Activated T-helper 2 cell treated with anti-CD3 and anti-CD28 coated beads, Interferon-gamma antibody, Interleukin-2, Interleukin-4, amounts not matched to agents 10 μg/mL and 5 μg/mL and 100 μg/mL, durations not matched to agents 14 hours and 24 hours and 36 hours (primary cell): ENCODE measurements around the gene NOMO2. TPM values are rescaled to one million over a fixed set of nuclear protein-coding genes. Genes with fewer than 3 reads are reported as not detected.
A peak's percentile ranks its signal among the peaks of the same experiment; 100 is the strongest.
"Not testable (repeated sequence)": the region's sequence is repeated elsewhere in the genome, so short reads cannot be mapped to it uniquely, and the experiment has no call there.

ENCODE experiments used
- DNase-seq: peaks from one replicate; pipeline ENCODE4 v3.0.0; 2021; ENCODE audit warnings: low spot score
- H3K27ac Mint-ChIP-seq: one replicate; pipeline ENCODE4 v1.8.0; 2021; ENCODE audit warnings: mixed read lengths
- H3K27me3 Mint-ChIP-seq: one replicate; pipeline ENCODE4 v1.8.0; 2021; ENCODE audit warnings: low read depth, mixed read lengths
- H3K36me3 Mint-ChIP-seq: one replicate; pipeline ENCODE4 v1.8.0; 2021; ENCODE audit warnings: low read depth, mixed read lengths
- H3K4me1 Mint-ChIP-seq: one replicate; pipeline ENCODE4 v1.8.0; 2021; ENCODE audit warnings: low read depth, mixed read lengths
- H3K4me3 Mint-ChIP-seq: one replicate; pipeline ENCODE4 v1.8.0; 2021; ENCODE audit warnings: low read depth, mild to moderate bottlenecking, moderate library complexity, mixed read lengths
- H3K9me3 Mint-ChIP-seq: one replicate; pipeline ENCODE4 v1.8.0; 2021; ENCODE audit warnings: mixed read lengths
- intact Hi-C: fragments of 100-400 bp; cut with micrococcal nuclease; formaldehyde crosslinking; loops from one replicate; pipeline ENCODE4 v1.15.1; 2023
- total RNA-seq: library from RNA; stranded (reverse); gene quantifications from 2 replicates; pipeline ENCODE4 v1.2.3, GENCODE V29; 2022

Gene NOMO2
- total RNA-seq, 1 donor from 2014 or later = 120 TPM

DNA sequence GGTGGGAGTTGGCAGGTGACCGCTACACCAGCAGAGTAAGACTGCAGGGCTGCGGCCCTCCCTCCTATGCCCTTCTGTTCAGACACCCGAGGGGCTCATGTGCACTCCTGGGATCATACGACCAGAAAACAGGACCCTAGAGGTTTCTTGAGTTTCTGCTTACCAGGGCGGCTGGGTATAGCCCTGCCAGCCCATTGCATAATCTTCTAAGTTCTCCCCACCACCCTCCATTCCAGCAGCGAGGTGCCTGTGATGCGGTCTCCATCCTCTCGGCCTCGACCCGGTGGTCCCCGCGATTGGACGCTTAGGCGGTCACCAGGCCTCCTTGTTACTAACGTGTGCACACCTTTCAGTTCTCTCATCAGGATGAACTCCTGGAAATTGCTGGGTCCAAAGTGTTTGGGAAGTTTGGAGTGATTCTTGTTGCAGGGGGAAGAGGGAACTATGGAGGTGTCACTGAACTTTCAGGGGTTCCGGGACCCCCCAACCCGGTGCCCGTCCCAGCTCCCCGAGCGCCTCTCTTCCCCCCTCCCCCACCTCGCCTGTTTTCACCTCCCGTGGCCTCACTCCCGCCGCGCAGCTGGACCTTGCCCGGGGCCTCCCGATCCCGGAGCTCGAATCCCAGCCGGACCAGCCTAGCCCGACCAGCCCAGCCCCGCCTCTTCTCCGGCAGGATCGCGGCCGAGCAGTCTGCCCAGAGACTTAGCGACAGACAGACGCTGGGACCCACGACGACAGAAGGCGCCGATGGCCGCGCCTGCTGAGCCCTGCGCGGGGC is 8.8 kb upstream of the NOMO2 start:
- H3K27ac Mint-ChIP-seq, DNase-seq, H3K27me3 Mint-ChIP-seq, H3K4me3 Mint-ChIP-seq, H3K36me3 Mint-ChIP-seq, H3K4me1 Mint-ChIP-seq, intact Hi-C loops, H3K9me3 Mint-ChIP-seq: not testable (repeated sequence)

- H3K4me1 Mint-ChIP-seq, intact Hi-C loops, H3K9me3 Mint-ChIP-seq, H3K27me3 Mint-ChIP-seq, DNase-seq: not testable (repeated sequence)
- Mint-ChIP-seq H3K36me3 (peaks cover 10% of the 10 kb centered on the region), H3K4me3 (peak overlapping the region; percentile 77), H3K27ac (peak overlapping the region; percentile 12)
Observed at GRCh38 chr16:18560416-18561220, 1.3 kb downstream of the NOMO2 start.

DNA sequence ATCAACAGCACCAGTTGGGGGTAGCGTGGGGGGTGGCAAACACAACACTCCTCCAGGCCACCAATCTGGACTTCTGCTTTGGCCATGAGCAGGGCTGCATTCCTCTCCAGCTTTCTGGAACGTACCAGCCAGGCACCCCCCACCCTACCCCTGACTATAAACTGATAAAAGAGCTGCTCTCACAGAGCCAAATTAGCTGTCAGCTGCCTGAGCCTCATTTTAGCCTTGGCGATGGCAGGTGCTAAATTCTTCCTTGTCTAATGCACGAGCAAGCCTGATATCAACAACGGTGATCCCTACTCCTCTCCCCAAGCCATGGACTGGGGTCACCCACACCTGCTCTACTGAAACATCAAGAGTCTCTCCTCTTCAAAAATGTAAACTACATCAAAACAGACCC is 8.2 kb downstream of the NOMO2 start:
- DNase-seq, H3K27ac Mint-ChIP-seq, H3K4me1 Mint-ChIP-seq, H3K9me3 Mint-ChIP-seq, H3K27me3 Mint-ChIP-seq, H3K4me3 Mint-ChIP-seq, intact Hi-C loops: not testable (repeated sequence)
- H3K36me3 Mint-ChIP-seq = peaks cover 12% of the 10 kb centered on the region

GRCh38 chr16:18547382-18547781 is 14.5 kb downstream of the NOMO2 start:
- H3K27me3 Mint-ChIP-seq, H3K27ac Mint-ChIP-seq, H3K9me3 Mint-ChIP-seq, H3K36me3 Mint-ChIP-seq, H3K4me1 Mint-ChIP-seq, DNase-seq, intact Hi-C loops, H3K4me3 Mint-ChIP-seq: not testable (repeated sequence)

- intact Hi-C loops, H3K27ac Mint-ChIP-seq, H3K27me3 Mint-ChIP-seq, H3K4me3 Mint-ChIP-seq, H3K4me1 Mint-ChIP-seq, H3K36me3 Mint-ChIP-seq, DNase-seq, H3K9me3 Mint-ChIP-seq: not testable (repeated sequence)
Observed at GRCh38 chr16:18546853-18547252, 15.0 kb downstream of the NOMO2 start.

GRCh38 chr16:18544232-18545081 is 17.4 kb downstream of the NOMO2 start:
- H3K4me3 Mint-ChIP-seq, H3K9me3 Mint-ChIP-seq, H3K36me3 Mint-ChIP-seq, intact Hi-C loops, H3K4me1 Mint-ChIP-seq, DNase-seq, H3K27ac Mint-ChIP-seq, H3K27me3 Mint-ChIP-seq: not testable (repeated sequence)

GRCh38 chr16:18541912-18542311 is 20.0 kb downstream of the NOMO2 start:
- intact Hi-C loops, H3K4me3 Mint-ChIP-seq, H3K27ac Mint-ChIP-seq, DNase-seq, H3K27me3 Mint-ChIP-seq, H3K4me1 Mint-ChIP-seq, H3K9me3 Mint-ChIP-seq: not testable (repeated sequence)
- H3K36me3 Mint-ChIP-seq = peaks cover 11% of the 10 kb centered on the region

GRCh38 chr16:18537004-18537403 is 24.9 kb downstream of the NOMO2 start:
- H3K27me3 Mint-ChIP-seq, intact Hi-C loops, H3K4me3 Mint-ChIP-seq, H3K4me1 Mint-ChIP-seq, H3K27ac Mint-ChIP-seq, DNase-seq, H3K9me3 Mint-ChIP-seq: not testable (repeated sequence)
- peaks cover 14% of the 10 kb centered on the region for H3K36me3 Mint-ChIP-seq

GRCh38 chr16:18535519-18536168 is 26.3 kb downstream of the NOMO2 start:
- H3K4me3 Mint-ChIP-seq, DNase-seq, H3K4me1 Mint-ChIP-seq, H3K27me3 Mint-ChIP-seq, H3K9me3 Mint-ChIP-seq, H3K27ac Mint-ChIP-seq, intact Hi-C loops: not testable (repeated sequence)
- H3K36me3 Mint-ChIP-seq = peaks cover 14% of the 10 kb centered on the region

DNA sequence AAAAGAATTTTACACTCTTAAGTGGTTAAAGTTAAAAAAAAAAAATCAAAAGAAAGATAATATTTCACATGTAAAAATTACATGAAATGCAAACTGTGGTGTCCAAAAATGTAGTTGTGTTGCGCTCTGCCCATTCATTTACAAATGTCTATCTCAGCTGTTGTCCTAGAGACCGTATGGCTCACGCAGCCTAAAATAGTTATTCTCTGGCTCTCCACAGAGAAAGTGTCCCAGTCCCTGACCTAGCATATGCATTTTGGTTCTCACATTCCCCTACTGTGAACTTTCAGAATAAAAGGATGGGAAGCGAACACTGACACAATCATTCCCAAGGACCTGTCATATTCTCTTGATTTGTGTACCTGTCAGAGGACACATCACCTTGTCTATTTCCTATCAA is 27.6 kb downstream of the NOMO2 start:
- H3K27ac Mint-ChIP-seq, H3K4me3 Mint-ChIP-seq, DNase-seq, H3K4me1 Mint-ChIP-seq, H3K27me3 Mint-ChIP-seq, intact Hi-C loops, H3K9me3 Mint-ChIP-seq: not testable (repeated sequence)
- peaks cover 11% of the 10 kb centered on the region for H3K36me3 Mint-ChIP-seq

DNA sequence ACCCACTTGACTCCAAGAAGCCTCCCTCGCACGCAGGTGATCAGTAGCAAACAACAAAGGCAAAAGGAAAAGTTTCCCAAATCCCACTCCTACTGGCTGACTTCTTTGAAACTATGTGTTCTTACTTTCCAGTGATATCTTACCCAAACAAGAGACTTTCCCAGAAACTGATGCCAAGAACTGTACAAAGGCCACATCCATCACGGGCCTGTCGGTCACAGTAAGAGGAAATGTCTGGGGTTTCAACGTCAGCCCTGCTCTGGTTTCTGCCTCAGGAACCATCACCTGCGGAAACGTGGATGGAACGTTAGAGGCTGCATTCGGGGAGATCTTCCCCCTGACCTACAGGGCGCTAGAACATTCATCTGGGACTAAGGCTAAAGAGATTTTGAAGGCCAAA is 30.6 kb downstream of the NOMO2 start:
- H3K36me3 Mint-ChIP-seq = peaks cover 13% of the 10 kb centered on the region
- DNase-seq, H3K4me3 Mint-ChIP-seq, H3K9me3 Mint-ChIP-seq, H3K4me1 Mint-ChIP-seq, intact Hi-C loops, H3K27ac Mint-ChIP-seq, H3K27me3 Mint-ChIP-seq: not testable (repeated sequence)

DNA sequence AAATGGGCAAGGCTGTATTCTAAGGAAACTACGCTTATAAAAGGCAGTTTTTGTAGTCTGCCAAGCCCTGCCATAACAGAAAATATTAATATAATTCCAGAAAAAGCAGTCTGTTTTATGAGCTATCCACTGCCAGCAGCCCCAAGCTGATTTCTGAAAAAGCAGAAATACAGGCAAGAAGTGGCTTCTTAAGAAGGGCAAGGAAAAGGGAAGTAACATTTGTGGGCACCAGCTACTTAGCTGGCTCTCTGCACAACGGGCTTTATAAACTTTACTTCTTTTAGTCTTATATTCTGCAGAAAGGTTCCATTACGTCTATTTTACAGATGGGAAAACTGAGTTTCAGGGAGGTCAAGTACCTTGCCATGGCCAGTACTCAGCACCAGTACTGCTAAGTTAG is 31.6 kb downstream of the NOMO2 start:
- H3K4me1 Mint-ChIP-seq, H3K27me3 Mint-ChIP-seq, H3K27ac Mint-ChIP-seq, H3K36me3 Mint-ChIP-seq, H3K4me3 Mint-ChIP-seq, DNase-seq, intact Hi-C loops, H3K9me3 Mint-ChIP-seq: not testable (repeated sequence)
